ENCODE data around the gene STH.

GRCh38 chr17:45963283-45963682 lies 35.8 kb upstream of the STH start:
- no peak for TF ChIP-seq CTCF (IDR thresholded peaks at IDR 0.05; ENCODE audit: low read depth, low read length, poor library complexity, severe bottlenecking)
- no peak for TF ChIP-seq EZH2phosphoT487 (IDR thresholded peaks at IDR 0.05; ENCODE audit: borderline replicate concordance, low read length)
